Astrocyte (in vitro differentiated cells and primary cell): ENCODE results near the gene PAFAH2. TPM values are rescaled to one million over a fixed set of nuclear protein-coding genes. Genes with fewer than 3 reads are reported as not detected.
A peak's percentile ranks its signal among the peaks of the same experiment; 100 is the strongest.

Source experiments
- DNase-seq: peaks from one replicate; pipeline ENCODE4 v3.0.0-alpha.2; 2010; ENCODE audit warnings: low read depth
- FAIRE-seq: peaks from 2 replicates; lab custom pipeline; 2011; peaks lifted over from hg19 to GRCh38; lab: Jason Lieb, UNC
- H2AFZ ChIP-seq: 2 replicates; pipeline ENCODE4 v1.6.0; 2012; ENCODE audit warnings: low read depth, low read length, inconsistent platforms
- H3K27ac ChIP-seq: 2 replicates; pipeline ENCODE4 v1.5.1; 2011; ENCODE audit warnings: low read depth, low read length, inconsistent platforms
- H3K27me3 ChIP-seq: 2 replicates; pipeline ENCODE4 v1.6.0; 2011; ENCODE audit warnings: low read length, inconsistent platforms; ENCODE audit not compliant: insufficient read depth
- H3K36me3 ChIP-seq: 2 replicates; pipeline ENCODE4 v1.5.1; 2011; ENCODE audit warnings: low read length, inconsistent platforms; ENCODE audit not compliant: insufficient read depth
- H3K4me1 ChIP-seq: 2 replicates; pipeline ENCODE4 v1.5.1; 2011; ENCODE audit warnings: low read length, inconsistent platforms; ENCODE audit not compliant: insufficient read depth
- H3K4me2 ChIP-seq: 2 replicates; pipeline ENCODE4 v1.6.0; 2012; ENCODE audit warnings: low read length, inconsistent platforms
- H3K4me3 ChIP-seq: 2 replicates; pipeline ENCODE4 v1.5.1; 2011; ENCODE audit warnings: low read depth, mild to moderate bottlenecking, low read length, inconsistent platforms; ENCODE audit not compliant: insufficient read depth
- H3K79me2 ChIP-seq: 2 replicates; pipeline ENCODE4 v1.6.0; 2012; ENCODE audit warnings: mild to moderate bottlenecking, low read length, inconsistent platforms; ENCODE audit not compliant: insufficient read depth
- H3K9ac ChIP-seq: 2 replicates; pipeline ENCODE4 v1.6.0; 2012; ENCODE audit warnings: mild to moderate bottlenecking, low read length, inconsistent platforms
- H3K9me3 ChIP-seq: 2 replicates; pipeline ENCODE4 v1.5.1; 2012; ENCODE audit warnings: low read depth, mild to moderate bottlenecking, low read length, inconsistent platforms; ENCODE audit not compliant: insufficient read depth
- H4K20me1 ChIP-seq: 2 replicates; pipeline ENCODE4 v1.6.0; 2012; ENCODE audit warnings: low read length, inconsistent platforms; ENCODE audit not compliant: insufficient read depth
- H3K27ac Mint-ChIP-seq: one replicate; pipeline ENCODE4 v1.8.0; 2021; ENCODE audit warnings: mild to moderate bottlenecking, mixed read lengths; ENCODE audit not compliant: unreplicated experiment
- H3K27me3 Mint-ChIP-seq: one replicate; pipeline ENCODE4 v1.8.0; 2021; ENCODE audit warnings: low read depth, mixed read lengths; ENCODE audit not compliant: unreplicated experiment
- H3K36me3 Mint-ChIP-seq: one replicate; pipeline ENCODE4 v1.8.0; 2021; ENCODE audit warnings: low read depth, mixed read lengths; ENCODE audit not compliant: unreplicated experiment
- H3K4me1 Mint-ChIP-seq: one replicate; pipeline ENCODE4 v1.8.0; 2021; ENCODE audit warnings: low read depth, mixed read lengths; ENCODE audit not compliant: unreplicated experiment
- H3K4me3 Mint-ChIP-seq: one replicate; pipeline ENCODE4 v1.8.0; 2021; ENCODE audit warnings: mild to moderate bottlenecking, moderate library complexity, mixed read lengths; ENCODE audit not compliant: unreplicated experiment
- H3K9me3 Mint-ChIP-seq: one replicate; pipeline ENCODE4 v1.8.0; 2021; ENCODE audit warnings: mild to moderate bottlenecking, mixed read lengths; ENCODE audit not compliant: unreplicated experiment
- CTCF ChIP-seq: IDR thresholded peaks from 2 replicates; pipeline ENCODE4 v1.5.1; 2011; ENCODE audit warnings: low read depth, mild to moderate bottlenecking, inconsistent platforms, low read length, moderate library complexity; ENCODE audit not compliant: insufficient read depth
- EZH2 ChIP-seq: IDR thresholded peaks from 2 replicates; pipeline ENCODE4 v1.6.1; 2012; ENCODE audit warnings: mild to moderate bottlenecking, low read length, inconsistent platforms; ENCODE audit not compliant: insufficient read depth
- total RNA-seq: library from RNA; stranded (reverse); gene quantifications from 2 replicates; pipeline ENCODE4 v1.2.1, GENCODE V29; 2021

PAFAH2 gene
- total RNA-seq, 1 donor from 2014 or later, result 14.1 TPM

GRCh38 chr1:25932321-25932720 lies 65.5 kb downstream of the PAFAH2 start:
- Histone ChIP-seq H3K4me1 (no peaks in the 10 kb centered on the region), H3K27me3 (peaks cover 6% of the 10 kb centered on the region), H3K27ac (no peak overlapping the region), H3K9ac (no peak overlapping the region), H4K20me1 (no peaks in the 10 kb centered on the region), H3K4me3 (no peak overlapping the region), H3K9me3 (no peaks in the 10 kb centered on the region), H3K4me2 (no peak overlapping the region), H3K79me2 (no peaks in the 10 kb centered on the region), H2AFZ (no peak overlapping the region), H3K36me3 (no peaks in the 10 kb centered on the region)
- Mint-ChIP-seq H3K36me3 (no peaks in the 10 kb centered on the region), H3K27ac (no peak overlapping the region), H3K4me1 (peaks cover 5% of the 10 kb centered on the region), H3K27me3 (peaks cover 30% of the 10 kb centered on the region), H3K4me3 (no peak overlapping the region), H3K9me3 (no peaks in the 10 kb centered on the region)
- FAIRE-seq (no peak), DNase-seq (no peak)
- TF ChIP-seq EZH2, result no peak
- no peak for TF ChIP-seq CTCF

DNA sequence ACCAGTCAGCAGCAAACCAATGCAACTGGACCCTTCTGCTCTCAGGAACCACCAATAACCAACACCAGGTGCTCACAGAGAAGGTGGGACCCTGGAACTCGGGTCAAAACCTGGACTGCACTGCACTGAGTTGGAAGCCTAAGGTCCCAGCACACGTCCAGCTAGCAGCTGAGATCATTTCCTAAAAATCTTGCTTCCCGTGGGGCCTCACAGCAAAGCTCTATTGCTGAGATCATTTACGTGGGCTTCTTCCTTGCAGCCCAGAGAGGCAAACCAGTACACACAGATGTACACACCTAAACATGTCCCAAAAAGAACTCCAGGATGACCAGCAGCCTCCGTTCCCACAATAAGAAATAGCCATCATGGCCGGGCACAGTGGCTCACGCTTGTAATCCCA lies 68.8 kb downstream of the PAFAH2 start:
- H3K9me3 ChIP-seq, result no peaks in the 10 kb centered on the region
- no peak overlapping the region for H3K27ac ChIP-seq
- no peak for TF ChIP-seq CTCF
- TF ChIP-seq EZH2, result no peak
- no peak overlapping the region for H3K27ac Mint-ChIP-seq
- no peak overlapping the region for H3K4me2 ChIP-seq
- no peak for FAIRE-seq
- H3K4me1 Mint-ChIP-seq, result peaks cover 8% of the 10 kb centered on the region
- H3K4me3 ChIP-seq, result no peak overlapping the region
- no peaks in the 10 kb centered on the region for H3K9me3 Mint-ChIP-seq
- DNase-seq, result no peak
- H3K4me1 ChIP-seq, result no peaks in the 10 kb centered on the region
- no peak overlapping the region for H3K9ac ChIP-seq
- peaks cover 19% of the 10 kb centered on the region for H3K27me3 Mint-ChIP-seq
- no peaks in the 10 kb centered on the region for H3K36me3 Mint-ChIP-seq
- H3K27me3 ChIP-seq, result peaks cover 5% of the 10 kb centered on the region
- no peak overlapping the region for H2AFZ ChIP-seq
- H3K36me3 ChIP-seq, result no peaks in the 10 kb centered on the region
- H3K4me3 Mint-ChIP-seq, result no peak overlapping the region
- H3K79me2 ChIP-seq, result no peaks in the 10 kb centered on the region
- no peaks in the 10 kb centered on the region for H4K20me1 ChIP-seq

- FAIRE-seq, result no peak
These were observed 70.2 kb downstream of the PAFAH2 start for GRCh38 chr1:25927521-25928265.

More at GRCh38 chr1:25927521-25928265, 70.2 kb downstream of the PAFAH2 start:
- Mint-ChIP-seq H3K4me1 (peaks cover 3% of the 10 kb centered on the region), H3K4me3 (no peak overlapping the region), H3K36me3 (no peaks in the 10 kb centered on the region), H3K27me3 (peaks cover 16% of the 10 kb centered on the region), H3K27ac (no peak overlapping the region), H3K9me3 (no peaks in the 10 kb centered on the region)
- Histone ChIP-seq H3K4me3 (no peak overlapping the region), H2AFZ (peak overlapping the region; percentile 47), H4K20me1 (no peaks in the 10 kb centered on the region), H3K4me1 (peaks cover 10% of the 10 kb centered on the region), H3K79me2 (no peaks in the 10 kb centered on the region), H3K9me3 (no peaks in the 10 kb centered on the region), H3K27ac (no peak overlapping the region), H3K27me3 (peaks cover 5% of the 10 kb centered on the region), H3K4me2 (no peak overlapping the region), H3K36me3 (no peaks in the 10 kb centered on the region), H3K9ac (no peak overlapping the region)
- DNase-seq, result no peak
- TF ChIP-seq CTCF, result no peak
- TF ChIP-seq EZH2, result no peak
